Measurements from ENCODE around the gene IDH2. TPM values are rescaled to one million over a fixed set of nuclear protein-coding genes. Genes with fewer than 3 reads are reported as not detected.

Gene IDH2
- total RNA-seq, 1 experiment from 2014 or later = 53.3 TPM

DNA sequence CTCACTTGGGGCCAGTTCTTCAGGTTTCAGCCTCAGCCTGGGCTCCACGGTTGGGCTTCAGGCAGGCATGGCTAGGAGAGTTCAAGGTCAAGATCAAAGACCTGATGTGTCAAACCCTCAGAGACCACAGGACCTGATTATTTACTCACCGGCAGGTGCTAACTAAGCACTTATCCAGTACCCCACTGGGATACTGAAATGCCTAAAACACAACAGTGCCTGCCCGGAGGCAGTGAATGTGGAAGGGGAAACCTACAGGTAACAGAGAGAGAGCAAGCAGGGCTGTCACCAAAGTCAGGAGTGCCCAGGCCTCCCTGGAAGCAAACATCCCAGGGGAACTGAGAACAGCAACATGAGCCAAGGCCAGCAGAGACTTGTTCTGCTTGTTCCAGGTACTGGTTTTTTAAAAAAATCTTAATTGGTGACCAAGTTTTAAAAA lies 6.7 kb downstream of the IDH2 start:
- Mint-ChIP-seq H3K36me3 (peaks cover 12% of the 10 kb centered on the region), H3K4me1 (peaks cover 29% of the 10 kb centered on the region), H3K4me3 (no peak overlapping the region), H3K9me3 (peaks cover 4% of the 10 kb centered on the region), H3K27ac (no peak overlapping the region), H3K27me3 (ENCODE audit: low read depth) (peaks cover 11% of the 10 kb centered on the region)
- DNase-seq (ENCODE audit: low spot score) (peak; percentile 50), ATAC-seq (peak; percentile 75)
- CTCF ChIA-PET = interaction anchor here (0.7 to 1.4 kb wide), 2 partner anchors 15 to 18 kb away, joined by 3 to 4 read pairs; no protein-coding TSS in a partner anchor
- TF ChIP-seq EMX1 (CRISPR knock-in tag; IDR thresholded peaks at IDR 0.05) (no peak), ETV6 (CRISPR knock-in tag; IDR thresholded peaks at IDR 0.05) (no peak), FOXJ3 (CRISPR knock-in tag; IDR thresholded peaks at IDR 0.05; ENCODE audit: borderline replicate concordance) (no peak), NR3C1 (CRISPR knock-in tag; conservative IDR thresholded peaks at IDR 0.05; ENCODE audit: low read depth) (no peak), ZNF121 (CRISPR knock-in tag; IDR thresholded peaks at IDR 0.05) (no peak), GABPB1 (CRISPR knock-in tag; IDR thresholded peaks at IDR 0.05) (no peak), CREM (CRISPR knock-in tag; IDR thresholded peaks at IDR 0.05) (no peak), CREB1 (CRISPR knock-in tag; IDR thresholded peaks at IDR 0.05) (no peak), ZNF138 (CRISPR knock-in tag; conservative IDR thresholded peaks at IDR 0.05) (no peak), KAT7 (CRISPR knock-in tag; IDR thresholded peaks at IDR 0.05; ENCODE audit: borderline replicate concordance) (no peak), ZNF317 (CRISPR knock-in tag; IDR thresholded peaks at IDR 0.05; ENCODE audit: borderline replicate concordance, low read depth) (no peak), FOXP1 (CRISPR knock-in tag; IDR thresholded peaks at IDR 0.05; ENCODE audit: borderline replicate concordance) (no peak)
- TF ChIP-seq, protein P1, sequence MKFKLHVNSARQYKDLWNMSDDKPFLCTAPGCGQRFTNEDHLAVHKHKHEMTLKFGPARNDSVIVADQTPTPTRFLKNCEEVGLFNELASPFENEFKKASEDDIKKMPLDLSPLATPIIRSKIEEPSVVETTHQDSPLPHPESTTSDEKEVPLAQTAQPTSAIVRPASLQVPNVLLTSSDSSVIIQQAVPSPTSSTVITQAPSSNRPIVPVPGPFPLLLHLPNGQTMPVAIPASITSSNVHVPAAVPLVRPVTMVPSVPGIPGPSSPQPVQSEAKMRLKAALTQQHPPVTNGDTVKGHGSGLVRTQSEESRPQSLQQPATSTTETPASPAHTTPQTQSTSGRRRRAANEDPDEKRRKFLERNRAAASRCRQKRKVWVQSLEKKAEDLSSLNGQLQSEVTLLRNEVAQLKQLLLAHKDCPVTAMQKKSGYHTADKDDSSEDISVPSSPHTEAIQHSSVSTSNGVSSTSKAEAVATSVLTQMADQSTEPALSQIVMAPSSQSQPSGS (CRISPR knock-in tag; IDR thresholded peaks at IDR 0.05; ENCODE audit: borderline replicate concordance, low read depth) = no peak
- TF ChIP-seq, protein P2, sequence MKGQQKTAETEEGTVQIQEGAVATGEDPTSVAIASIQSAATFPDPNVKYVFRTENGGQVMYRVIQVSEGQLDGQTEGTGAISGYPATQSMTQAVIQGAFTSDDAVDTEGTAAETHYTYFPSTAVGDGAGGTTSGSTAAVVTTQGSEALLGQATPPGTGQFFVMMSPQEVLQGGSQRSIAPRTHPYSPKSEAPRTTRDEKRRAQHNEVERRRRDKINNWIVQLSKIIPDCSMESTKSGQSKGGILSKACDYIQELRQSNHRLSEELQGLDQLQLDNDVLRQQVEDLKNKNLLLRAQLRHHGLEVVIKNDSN (CRISPR knock-in tag; IDR thresholded peaks at IDR 0.05) = no peak
- TF ChIP-seq, protein P3, sequence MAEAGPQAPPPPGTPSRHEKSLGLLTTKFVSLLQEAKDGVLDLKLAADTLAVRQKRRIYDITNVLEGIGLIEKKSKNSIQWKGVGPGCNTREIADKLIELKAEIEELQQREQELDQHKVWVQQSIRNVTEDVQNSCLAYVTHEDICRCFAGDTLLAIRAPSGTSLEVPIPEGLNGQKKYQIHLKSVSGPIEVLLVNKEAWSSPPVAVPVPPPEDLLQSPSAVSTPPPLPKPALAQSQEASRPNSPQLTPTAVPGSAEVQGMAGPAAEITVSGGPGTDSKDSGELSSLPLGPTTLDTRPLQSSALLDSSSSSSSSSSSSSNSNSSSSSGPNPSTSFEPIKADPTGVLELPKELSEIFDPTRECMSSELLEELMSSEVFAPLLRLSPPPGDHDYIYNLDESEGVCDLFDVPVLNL (CRISPR knock-in tag; IDR thresholded peaks at IDR 0.05; ENCODE audit: borderline replicate concordance, low read depth) = no peak
- TF ChIP-seq, protein P4, sequence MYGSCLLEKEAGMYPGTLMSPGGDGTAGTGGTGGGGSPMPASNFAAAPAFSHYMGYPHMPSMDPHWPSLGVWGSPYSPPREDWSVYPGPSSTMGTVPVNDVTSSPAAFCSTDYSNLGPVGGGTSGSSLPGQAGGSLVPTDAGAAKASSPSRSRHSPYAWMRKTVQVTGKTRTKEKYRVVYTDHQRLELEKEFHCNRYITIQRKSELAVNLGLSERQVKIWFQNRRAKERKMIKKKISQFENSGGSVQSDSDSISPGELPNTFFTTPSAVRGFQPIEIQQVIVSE (CRISPR knock-in tag; IDR thresholded peaks at IDR 0.05; ENCODE audit: borderline replicate concordance) = no peak
- TF ChIP-seq, protein P5, sequence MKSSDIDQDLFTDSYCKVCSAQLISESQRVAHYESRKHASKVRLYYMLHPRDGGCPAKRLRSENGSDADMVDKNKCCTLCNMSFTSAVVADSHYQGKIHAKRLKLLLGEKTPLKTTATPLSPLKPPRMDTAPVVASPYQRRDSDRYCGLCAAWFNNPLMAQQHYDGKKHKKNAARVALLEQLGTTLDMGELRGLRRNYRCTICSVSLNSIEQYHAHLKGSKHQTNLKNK (CRISPR knock-in tag; IDR thresholded peaks at IDR 0.05) = no peak
- TF ChIP-seq, protein P6, sequence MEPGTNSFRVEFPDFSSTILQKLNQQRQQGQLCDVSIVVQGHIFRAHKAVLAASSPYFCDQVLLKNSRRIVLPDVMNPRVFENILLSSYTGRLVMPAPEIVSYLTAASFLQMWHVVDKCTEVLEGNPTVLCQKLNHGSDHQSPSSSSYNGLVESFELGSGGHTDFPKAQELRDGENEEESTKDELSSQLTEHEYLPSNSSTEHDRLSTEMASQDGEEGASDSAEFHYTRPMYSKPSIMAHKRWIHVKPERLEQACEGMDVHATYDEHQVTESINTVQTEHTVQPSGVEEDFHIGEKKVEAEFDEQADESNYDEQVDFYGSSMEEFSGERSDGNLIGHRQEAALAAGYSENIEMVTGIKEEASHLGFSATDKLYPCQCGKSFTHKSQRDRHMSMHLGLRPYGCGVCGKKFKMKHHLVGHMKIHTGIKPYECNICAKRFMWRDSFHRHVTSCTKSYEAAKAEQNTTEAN (CRISPR knock-in tag; IDR thresholded peaks at IDR 0.05) = no peak
- POLR2A ChIA-PET = no interaction called here

DNA sequence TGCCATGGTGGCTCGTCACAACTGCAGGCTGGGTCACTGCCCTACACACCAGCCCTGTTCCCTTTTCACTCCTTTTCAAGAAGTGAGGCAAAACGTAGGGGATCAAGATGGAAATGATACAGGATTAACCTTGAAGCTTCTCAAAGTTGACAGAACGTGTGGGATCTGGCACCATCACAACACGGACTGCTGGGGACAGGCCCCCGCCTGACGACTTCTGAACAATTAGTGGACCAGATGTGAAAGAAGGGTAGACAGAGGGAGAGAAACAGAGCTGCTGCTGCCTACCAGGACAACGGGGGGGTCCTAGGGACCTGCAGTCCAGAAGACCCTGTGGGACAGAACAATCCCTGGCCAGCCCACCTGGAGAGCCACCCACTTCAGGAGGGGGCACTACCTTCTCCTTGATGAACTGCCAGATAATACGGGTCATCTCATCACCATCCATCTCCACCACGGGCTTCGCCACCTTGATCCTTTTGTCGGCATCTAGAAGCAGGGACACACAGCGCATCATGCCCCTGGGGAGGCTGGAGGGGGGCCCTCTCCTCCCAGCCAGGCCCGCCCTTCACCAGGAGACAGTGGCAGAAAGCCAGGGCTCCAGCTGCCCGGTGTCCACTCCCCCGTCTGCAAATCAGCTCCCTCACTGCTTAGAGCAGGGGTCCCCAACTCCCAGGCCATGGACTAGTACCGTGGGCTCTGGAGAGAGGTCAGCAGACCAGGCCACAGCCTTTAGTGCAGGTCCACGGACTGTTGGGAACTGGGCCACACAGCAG lies 10.9 kb downstream of the IDH2 start:
- no peak overlapping the region for H3K27ac Mint-ChIP-seq
- H3K4me1 Mint-ChIP-seq = peaks cover 14% of the 10 kb centered on the region
- DNase-seq (ENCODE audit: low spot score) (no peak), ATAC-seq (no peak)
- peaks cover 4% of the 10 kb centered on the region for H3K9me3 Mint-ChIP-seq
- H3K27me3 Mint-ChIP-seq (ENCODE audit: low read depth) = peaks cover 11% of the 10 kb centered on the region
- H3K4me3 Mint-ChIP-seq = no peak overlapping the region
- POLR2A ChIA-PET = no interaction called here
- CTCF ChIA-PET = interaction anchor here (1.3 kb wide), 1 partner anchor 193 kb away, joined by 5 read pairs; no protein-coding TSS in a partner anchor
- peaks cover 27% of the 10 kb centered on the region for H3K36me3 Mint-ChIP-seq
- TF ChIP-seq, protein P7, sequence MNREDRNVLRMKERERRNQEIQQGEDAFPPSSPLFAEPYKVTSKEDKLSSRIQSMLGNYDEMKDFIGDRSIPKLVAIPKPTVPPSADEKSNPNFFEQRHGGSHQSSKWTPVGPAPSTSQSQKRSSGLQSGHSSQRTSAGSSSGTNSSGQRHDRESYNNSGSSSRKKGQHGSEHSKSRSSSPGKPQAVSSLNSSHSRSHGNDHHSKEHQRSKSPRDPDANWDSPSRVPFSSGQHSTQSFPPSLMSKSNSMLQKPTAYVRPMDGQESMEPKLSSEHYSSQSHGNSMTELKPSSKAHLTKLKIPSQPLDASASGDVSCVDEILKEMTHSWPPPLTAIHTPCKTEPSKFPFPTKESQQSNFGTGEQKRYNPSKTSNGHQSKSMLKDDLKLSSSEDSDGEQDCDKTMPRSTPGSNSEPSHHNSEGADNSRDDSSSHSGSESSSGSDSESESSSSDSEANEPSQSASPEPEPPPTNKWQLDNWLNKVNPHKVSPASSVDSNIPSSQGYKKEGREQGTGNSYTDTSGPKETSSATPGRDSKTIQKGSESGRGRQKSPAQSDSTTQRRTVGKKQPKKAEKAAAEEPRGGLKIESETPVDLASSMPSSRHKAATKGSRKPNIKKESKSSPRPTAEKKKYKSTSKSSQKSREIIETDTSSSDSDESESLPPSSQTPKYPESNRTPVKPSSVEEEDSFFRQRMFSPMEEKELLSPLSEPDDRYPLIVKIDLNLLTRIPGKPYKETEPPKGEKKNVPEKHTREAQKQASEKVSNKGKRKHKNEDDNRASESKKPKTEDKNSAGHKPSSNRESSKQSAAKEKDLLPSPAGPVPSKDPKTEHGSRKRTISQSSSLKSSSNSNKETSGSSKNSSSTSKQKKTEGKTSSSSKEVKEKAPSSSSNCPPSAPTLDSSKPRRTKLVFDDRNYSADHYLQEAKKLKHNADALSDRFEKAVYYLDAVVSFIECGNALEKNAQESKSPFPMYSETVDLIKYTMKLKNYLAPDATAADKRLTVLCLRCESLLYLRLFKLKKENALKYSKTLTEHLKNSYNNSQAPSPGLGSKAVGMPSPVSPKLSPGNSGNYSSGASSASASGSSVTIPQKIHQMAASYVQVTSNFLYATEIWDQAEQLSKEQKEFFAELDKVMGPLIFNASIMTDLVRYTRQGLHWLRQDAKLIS (CRISPR knock-in tag; IDR thresholded peaks at IDR 0.05; ENCODE audit: borderline replicate concordance) = no peak
- TF ChIP-seq ZBTB21 (CRISPR knock-in tag; IDR thresholded peaks at IDR 0.05; ENCODE audit: borderline replicate concordance) = no peak
- TF ChIP-seq, protein P8, sequence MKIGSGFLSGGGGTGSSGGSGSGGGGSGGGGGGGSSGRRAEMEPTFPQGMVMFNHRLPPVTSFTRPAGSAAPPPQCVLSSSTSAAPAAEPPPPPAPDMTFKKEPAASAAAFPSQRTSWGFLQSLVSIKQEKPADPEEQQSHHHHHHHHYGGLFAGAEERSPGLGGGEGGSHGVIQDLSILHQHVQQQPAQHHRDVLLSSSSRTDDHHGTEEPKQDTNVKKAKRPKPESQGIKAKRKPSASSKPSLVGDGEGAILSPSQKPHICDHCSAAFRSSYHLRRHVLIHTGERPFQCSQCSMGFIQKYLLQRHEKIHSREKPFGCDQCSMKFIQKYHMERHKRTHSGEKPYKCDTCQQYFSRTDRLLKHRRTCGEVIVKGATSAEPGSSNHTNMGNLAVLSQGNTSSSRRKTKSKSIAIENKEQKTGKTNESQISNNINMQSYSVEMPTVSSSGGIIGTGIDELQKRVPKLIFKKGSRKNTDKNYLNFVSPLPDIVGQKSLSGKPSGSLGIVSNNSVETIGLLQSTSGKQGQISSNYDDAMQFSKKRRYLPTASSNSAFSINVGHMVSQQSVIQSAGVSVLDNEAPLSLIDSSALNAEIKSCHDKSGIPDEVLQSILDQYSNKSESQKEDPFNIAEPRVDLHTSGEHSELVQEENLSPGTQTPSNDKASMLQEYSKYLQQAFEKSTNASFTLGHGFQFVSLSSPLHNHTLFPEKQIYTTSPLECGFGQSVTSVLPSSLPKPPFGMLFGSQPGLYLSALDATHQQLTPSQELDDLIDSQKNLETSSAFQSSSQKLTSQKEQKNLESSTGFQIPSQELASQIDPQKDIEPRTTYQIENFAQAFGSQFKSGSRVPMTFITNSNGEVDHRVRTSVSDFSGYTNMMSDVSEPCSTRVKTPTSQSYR (CRISPR knock-in tag; IDR thresholded peaks at IDR 0.05) = no peak
